Measurements from ENCODE around the gene THAP7.
A peak's percentile ranks its signal among the peaks of the same experiment; 100 is the strongest.

The THAP7 gene

DNA sequence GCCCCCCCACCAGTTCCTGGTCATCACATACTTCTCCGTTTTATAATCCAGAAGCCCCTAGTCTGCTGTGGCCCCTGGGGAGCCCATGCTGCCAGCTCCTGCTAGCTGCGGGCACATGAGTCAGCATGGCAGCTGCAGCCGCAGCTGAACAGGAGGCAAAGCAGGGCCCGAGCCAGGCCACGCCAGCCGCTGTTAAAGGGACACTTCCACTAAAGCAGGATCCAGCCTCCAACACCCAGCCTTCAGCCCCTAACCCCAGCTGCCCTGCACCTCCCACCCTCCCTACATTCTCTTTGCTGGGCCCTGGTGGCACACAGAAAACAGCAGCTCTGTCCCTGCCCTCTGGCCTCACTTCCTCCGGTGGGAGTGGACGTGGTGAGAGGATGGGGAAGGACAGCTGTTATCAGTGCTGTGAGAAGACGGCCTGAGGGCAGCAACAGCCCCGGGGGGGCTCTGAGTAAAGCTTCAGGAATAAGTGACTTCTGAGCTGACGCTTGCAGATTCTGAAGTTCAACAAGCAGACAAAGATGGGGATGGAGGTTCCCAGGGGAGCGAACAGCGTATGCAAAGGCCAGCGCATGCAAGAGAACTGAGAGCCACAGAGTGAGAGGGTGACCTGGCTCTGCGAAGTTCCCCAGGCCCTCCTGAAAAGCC is 43.1 kb upstream of the THAP7 start:
- no peak for TF ChIP-seq EZH2phosphoT487 (IDR thresholded peaks at IDR 0.05; ENCODE audit: borderline replicate concordance, low read length)
- TF ChIP-seq, protein P1, sequence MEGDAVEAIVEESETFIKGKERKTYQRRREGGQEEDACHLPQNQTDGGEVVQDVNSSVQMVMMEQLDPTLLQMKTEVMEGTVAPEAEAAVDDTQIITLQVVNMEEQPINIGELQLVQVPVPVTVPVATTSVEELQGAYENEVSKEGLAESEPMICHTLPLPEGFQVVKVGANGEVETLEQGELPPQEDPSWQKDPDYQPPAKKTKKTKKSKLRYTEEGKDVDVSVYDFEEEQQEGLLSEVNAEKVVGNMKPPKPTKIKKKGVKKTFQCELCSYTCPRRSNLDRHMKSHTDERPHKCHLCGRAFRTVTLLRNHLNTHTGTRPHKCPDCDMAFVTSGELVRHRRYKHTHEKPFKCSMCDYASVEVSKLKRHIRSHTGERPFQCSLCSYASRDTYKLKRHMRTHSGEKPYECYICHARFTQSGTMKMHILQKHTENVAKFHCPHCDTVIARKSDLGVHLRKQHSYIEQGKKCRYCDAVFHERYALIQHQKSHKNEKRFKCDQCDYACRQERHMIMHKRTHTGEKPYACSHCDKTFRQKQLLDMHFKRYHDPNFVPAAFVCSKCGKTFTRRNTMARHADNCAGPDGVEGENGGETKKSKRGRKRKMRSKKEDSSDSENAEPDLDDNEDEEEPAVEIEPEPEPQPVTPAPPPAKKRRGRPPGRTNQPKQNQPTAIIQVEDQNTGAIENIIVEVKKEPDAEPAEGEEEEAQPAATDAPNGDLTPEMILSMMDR (IDR thresholded peaks at IDR 0.05; ENCODE audit: low read depth, low read length, poor library complexity, severe bottlenecking) = no peak
- no peaks in the 10 kb centered on the region for H3F3A ChIP-seq (ENCODE audit: control insufficient read depth, insufficient read depth)
- H3K9me3 ChIP-seq (ENCODE audit: control insufficient read depth, insufficient read depth, low read length) = no peaks in the 10 kb centered on the region
- H4K20me1 ChIP-seq (ENCODE audit: control insufficient read depth, insufficient read depth, low read depth, low read length) = no peaks in the 10 kb centered on the region
- peak overlapping the region; percentile 31; the same call in 1 of the 2 replicates for H3K4me3 ChIP-seq (ENCODE audit: low read length)
- peaks cover 10% of the 10 kb centered on the region for H3K4me1 ChIP-seq (ENCODE audit: control insufficient read depth, low read length)
- no peaks in the 10 kb centered on the region for H3K79me2 ChIP-seq (ENCODE audit: control insufficient read depth, low read length)
- no peak overlapping the region for H3K27ac ChIP-seq (ENCODE audit: low read depth, low read length)
- H3K4me2 ChIP-seq (ENCODE audit: low read length) = peak overlapping the region; percentile 70
- H3K9me2 ChIP-seq (replicated peaks; ENCODE audit: control insufficient read depth, low read length) = no peaks in the 10 kb centered on the region
- H3K27me3 ChIP-seq (ENCODE audit: control insufficient read depth, low read length) = peaks cover 16% of the 10 kb centered on the region
- H3K36me3 ChIP-seq (ENCODE audit: control insufficient read depth, low read length) = no peaks in the 10 kb centered on the region

DNA sequence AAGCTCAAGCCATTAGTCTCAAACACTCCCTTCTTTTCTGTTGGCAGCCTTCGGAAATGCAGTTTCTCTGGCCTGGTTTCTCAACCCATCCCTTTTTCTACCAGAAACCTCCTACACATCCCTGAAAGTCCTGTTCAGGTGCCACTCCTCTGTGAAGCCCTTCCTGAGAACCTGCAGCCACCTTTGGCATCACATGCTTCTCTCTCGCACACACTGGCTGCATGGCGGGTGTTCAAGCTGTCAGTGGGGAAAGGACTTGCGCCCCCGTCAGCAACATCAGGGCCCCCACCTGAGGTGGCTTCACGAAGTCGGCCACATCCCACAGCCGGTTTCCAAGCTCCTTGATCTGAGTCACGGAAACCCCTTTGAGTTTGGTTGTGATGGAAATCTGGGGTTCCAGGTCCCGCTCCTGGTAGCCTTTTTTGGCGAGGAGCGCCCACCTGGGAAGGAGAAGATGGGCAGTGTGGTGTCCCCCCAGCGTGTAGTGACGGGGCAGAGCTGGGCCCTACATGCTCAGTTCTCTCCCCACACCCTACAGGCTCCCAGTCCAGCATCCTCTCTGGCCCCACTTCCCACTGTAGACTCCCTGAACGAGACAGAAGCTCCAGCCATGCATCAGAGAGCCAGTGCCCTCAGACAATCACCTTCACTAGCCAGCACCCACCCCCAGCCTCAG is 42.1 kb upstream of the THAP7 start:
- H3K9me3 ChIP-seq (ENCODE audit: control insufficient read depth, insufficient read depth, low read length) = no peaks in the 10 kb centered on the region
- H3K79me2 ChIP-seq (ENCODE audit: control insufficient read depth, low read length) = no peaks in the 10 kb centered on the region
- peaks cover 16% of the 10 kb centered on the region for H3K27me3 ChIP-seq (ENCODE audit: control insufficient read depth, low read length)
- no peaks in the 10 kb centered on the region for H4K20me1 ChIP-seq (ENCODE audit: control insufficient read depth, insufficient read depth, low read depth, low read length)
- no peaks in the 10 kb centered on the region for H3K9me2 ChIP-seq (replicated peaks; ENCODE audit: control insufficient read depth, low read length)
- no peak overlapping the region for H3K4me2 ChIP-seq (ENCODE audit: low read length)
- TF ChIP-seq EZH2phosphoT487 (IDR thresholded peaks at IDR 0.05; ENCODE audit: borderline replicate concordance, low read length) = no peak
- TF ChIP-seq, protein P1 (IDR thresholded peaks at IDR 0.05; ENCODE audit: low read depth, low read length, poor library complexity, severe bottlenecking) = no peak
- no peaks in the 10 kb centered on the region for H3F3A ChIP-seq (ENCODE audit: control insufficient read depth, insufficient read depth)
- H3K36me3 ChIP-seq (ENCODE audit: control insufficient read depth, low read length) = no peaks in the 10 kb centered on the region
- H3K27ac ChIP-seq (ENCODE audit: low read depth, low read length) = no peak overlapping the region
- H3K4me1 ChIP-seq (ENCODE audit: control insufficient read depth, low read length) = peaks cover 10% of the 10 kb centered on the region
- H3K4me3 ChIP-seq (ENCODE audit: low read length) = no peak overlapping the region

DNA sequence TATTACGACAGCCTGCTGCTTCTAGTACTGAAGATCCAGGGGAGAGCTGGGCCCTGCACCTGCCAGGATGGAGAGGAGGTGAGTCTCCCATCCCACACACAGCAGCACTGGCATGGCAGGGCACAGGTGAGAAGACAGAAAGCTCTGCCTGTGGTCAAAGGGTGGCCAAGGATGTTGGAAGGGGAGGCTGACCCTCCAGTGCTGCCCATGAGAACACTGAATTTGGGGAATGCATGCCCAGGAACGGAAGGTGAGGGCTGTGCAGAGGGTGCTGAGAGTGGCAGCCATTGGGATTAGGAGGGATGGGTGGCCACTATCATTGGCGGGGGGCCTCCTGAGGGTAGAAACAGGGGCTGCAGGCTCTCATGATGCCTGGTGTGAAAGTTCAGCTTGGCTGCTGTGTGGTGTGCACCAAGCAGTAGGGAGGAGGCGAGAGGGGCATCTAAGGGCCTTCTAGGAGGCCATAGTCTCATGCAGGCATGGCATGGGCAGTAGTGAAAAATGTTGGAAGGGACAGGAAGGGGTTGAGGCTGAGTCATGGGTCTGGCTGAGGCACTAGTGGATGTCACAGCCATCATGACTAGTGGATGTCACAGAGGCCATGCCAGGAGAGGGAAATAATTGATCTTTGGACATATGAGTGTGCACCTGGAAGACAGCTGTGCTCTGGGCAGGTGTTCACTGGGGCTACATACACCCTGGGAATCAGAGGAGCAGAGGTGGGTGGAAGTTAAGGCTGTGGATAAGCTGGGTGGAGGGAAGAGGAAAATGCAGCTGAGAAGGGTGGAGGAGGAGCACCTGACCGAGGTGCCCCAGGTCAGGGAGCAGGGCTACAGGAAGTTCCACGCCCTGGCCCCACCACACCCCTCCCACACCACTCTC is 41.3 kb upstream of the THAP7 start:
- Histone ChIP-seq H3K4me1 (ENCODE audit: control insufficient read depth, low read length) (peaks cover 10% of the 10 kb centered on the region), H3F3A (ENCODE audit: control insufficient read depth, insufficient read depth) (no peaks in the 10 kb centered on the region), H3K9me2 (replicated peaks; ENCODE audit: control insufficient read depth, low read length) (no peaks in the 10 kb centered on the region), H3K4me2 (ENCODE audit: low read length) (no peak overlapping the region), H3K27ac (ENCODE audit: low read depth, low read length) (no peak overlapping the region), H3K36me3 (ENCODE audit: control insufficient read depth, low read length) (no peaks in the 10 kb centered on the region), H3K4me3 (ENCODE audit: low read length) (no peak overlapping the region), H3K27me3 (ENCODE audit: control insufficient read depth, low read length) (peaks cover 18% of the 10 kb centered on the region), H4K20me1 (ENCODE audit: control insufficient read depth, insufficient read depth, low read depth, low read length) (no peaks in the 10 kb centered on the region), H3K9me3 (ENCODE audit: control insufficient read depth, insufficient read depth, low read length) (no peaks in the 10 kb centered on the region), H3K79me2 (ENCODE audit: control insufficient read depth, low read length) (no peaks in the 10 kb centered on the region)
- TF ChIP-seq EZH2phosphoT487 (IDR thresholded peaks at IDR 0.05; ENCODE audit: borderline replicate concordance, low read length) = no peak
- TF ChIP-seq, protein P1 (IDR thresholded peaks at IDR 0.05; ENCODE audit: low read depth, low read length, poor library complexity, severe bottlenecking) = no peak
